ENCODE measurements around the gene RBMS1.

Gene RBMS1

GRCh38 chr2:160375802-160376469 lies 117.7 kb downstream of the RBMS1 start:
- ChIA-PET CTCF (interaction anchor here (1.3 to 1.5 kb wide), 3 partner anchors 10 to 52 kb away, joined by 3 to 6 read pairs (median 4); no protein-coding TSS in a partner anchor), POLR2A (no interaction called here)
- TF ChIP-seq, protein P1, sequence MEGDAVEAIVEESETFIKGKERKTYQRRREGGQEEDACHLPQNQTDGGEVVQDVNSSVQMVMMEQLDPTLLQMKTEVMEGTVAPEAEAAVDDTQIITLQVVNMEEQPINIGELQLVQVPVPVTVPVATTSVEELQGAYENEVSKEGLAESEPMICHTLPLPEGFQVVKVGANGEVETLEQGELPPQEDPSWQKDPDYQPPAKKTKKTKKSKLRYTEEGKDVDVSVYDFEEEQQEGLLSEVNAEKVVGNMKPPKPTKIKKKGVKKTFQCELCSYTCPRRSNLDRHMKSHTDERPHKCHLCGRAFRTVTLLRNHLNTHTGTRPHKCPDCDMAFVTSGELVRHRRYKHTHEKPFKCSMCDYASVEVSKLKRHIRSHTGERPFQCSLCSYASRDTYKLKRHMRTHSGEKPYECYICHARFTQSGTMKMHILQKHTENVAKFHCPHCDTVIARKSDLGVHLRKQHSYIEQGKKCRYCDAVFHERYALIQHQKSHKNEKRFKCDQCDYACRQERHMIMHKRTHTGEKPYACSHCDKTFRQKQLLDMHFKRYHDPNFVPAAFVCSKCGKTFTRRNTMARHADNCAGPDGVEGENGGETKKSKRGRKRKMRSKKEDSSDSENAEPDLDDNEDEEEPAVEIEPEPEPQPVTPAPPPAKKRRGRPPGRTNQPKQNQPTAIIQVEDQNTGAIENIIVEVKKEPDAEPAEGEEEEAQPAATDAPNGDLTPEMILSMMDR (IDR thresholded peaks at IDR 0.05; ENCODE audit: control extremely low read depth, extremely low read depth, low read depth, missing control alignments), result no peak
- no peak for DNase-seq (ENCODE audit: extremely low spot score)

- no peak for DNase-seq (ENCODE audit: extremely low spot score)
- CTCF ChIA-PET, result interaction anchor here (1.5 kb wide), 1 partner anchor 22 kb away, joined by 4 read pairs; no protein-coding TSS in a partner anchor
- POLR2A ChIA-PET, result no interaction called here
- TF ChIP-seq, protein P1 (IDR thresholded peaks at IDR 0.05; ENCODE audit: control extremely low read depth, extremely low read depth, low read depth, missing control alignments), result no peak
Measured at GRCh38 chr2:160375037-160375436, 118.6 kb downstream of the RBMS1 start.

DNA sequence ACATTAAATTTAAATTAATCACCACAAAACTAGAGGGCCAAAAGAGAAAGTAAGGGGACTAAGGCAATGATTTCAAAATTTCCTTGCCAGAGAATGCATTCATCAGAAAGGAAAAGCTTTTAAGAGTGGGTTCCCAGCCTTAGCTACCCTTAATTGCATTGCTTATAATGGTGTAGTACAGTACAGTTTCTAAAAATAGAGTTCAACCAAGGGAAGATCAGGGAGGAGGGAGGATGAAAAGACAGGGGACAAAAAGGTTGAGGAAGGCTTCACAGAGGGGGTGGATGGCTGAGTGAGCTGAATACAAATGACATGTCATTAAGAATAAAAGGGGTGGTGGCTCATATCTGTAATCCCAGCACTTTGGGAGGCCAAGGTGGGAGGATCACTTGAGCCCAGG lies 119.9 kb downstream of the RBMS1 start:
- TF ChIP-seq, protein P1 (IDR thresholded peaks at IDR 0.05; ENCODE audit: control extremely low read depth, extremely low read depth, low read depth, missing control alignments), result no peak
- no peak for DNase-seq (ENCODE audit: extremely low spot score)
- CTCF ChIA-PET, result no interaction called here
- POLR2A ChIA-PET, result no interaction called here

DNA sequence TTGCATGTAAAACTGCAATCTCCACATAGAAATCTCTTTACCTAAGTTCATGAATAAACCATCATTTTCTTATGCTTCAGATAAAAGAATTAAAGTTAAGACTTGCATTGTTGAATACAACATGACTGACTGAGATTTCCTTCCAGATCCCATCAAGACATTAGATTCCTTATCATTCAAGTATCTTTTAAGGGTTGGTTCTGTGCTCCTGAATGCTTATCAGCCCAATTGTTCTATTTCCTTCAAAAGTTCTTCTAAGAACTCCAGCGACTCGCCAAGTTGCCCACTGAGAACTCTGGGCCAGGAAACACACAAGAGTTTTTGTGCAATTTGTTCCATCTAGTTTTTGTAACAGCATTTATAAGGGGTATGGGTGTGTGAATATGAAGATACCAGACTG lies 120.3 kb downstream of the RBMS1 start:
- POLR2A ChIA-PET, result no interaction called here
- CTCF ChIA-PET, result no interaction called here
- TF ChIP-seq, protein P1 (IDR thresholded peaks at IDR 0.05; ENCODE audit: control extremely low read depth, extremely low read depth, low read depth, missing control alignments), result no peak
- DNase-seq (ENCODE audit: extremely low spot score), result no peak

DNA sequence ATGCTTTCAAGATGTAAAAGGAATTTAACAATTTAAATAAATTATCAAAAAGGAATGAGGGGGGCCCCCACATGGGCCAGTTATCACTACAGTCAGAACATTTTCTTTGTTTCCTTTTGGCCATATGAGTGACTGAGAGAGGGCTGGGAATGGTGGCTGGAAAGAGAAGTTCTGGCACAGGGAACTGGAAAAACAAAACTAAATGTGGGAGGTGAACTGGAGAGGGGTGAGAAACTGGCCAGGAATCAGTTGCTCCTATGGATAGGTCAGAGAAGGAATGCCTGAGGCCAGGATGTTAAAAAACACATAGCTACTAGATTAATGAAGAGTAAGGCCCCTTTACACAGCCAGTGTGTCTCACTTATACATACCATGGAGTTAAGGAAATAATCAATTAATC lies 121.0 kb downstream of the RBMS1 start:
- ChIA-PET POLR2A (no interaction called here), CTCF (no interaction called here)
- no peak for DNase-seq (ENCODE audit: extremely low spot score)
- TF ChIP-seq, protein P1 (IDR thresholded peaks at IDR 0.05; ENCODE audit: control extremely low read depth, extremely low read depth, low read depth, missing control alignments), result no peak

GRCh38 chr2:160372010-160372356 lies 121.6 kb downstream of the RBMS1 start:
- DNase-seq (ENCODE audit: extremely low spot score), result no peak
- ChIA-PET CTCF (interaction anchor here (1.4 to 2.0 kb wide), 2 partner anchors 10 to 623 kb away, joined by 3 to 6 read pairs; no protein-coding TSS in a partner anchor), POLR2A (no interaction called here)
- TF ChIP-seq, protein P1 (IDR thresholded peaks at IDR 0.05; ENCODE audit: control extremely low read depth, extremely low read depth, low read depth, missing control alignments), result no peak

All from GM10248 (cell line).